GM19193 (cell line): ENCODE data around the gene FAAP100.

Experiments used
- POLR2A ChIP-seq: IDR thresholded peaks from 4 replicates; pipeline ENCODE4 v1.6.1; 2011; ENCODE audit not compliant: insufficient read depth, insufficient read length; ENCODE audit errors: extremely low read depth

Gene FAAP100

GRCh38 chr17:81517339-81518112 lies 34.6 kb downstream of the FAAP100 start:
- peak; percentile 62 for TF ChIP-seq POLR2A

GRCh38 chr17:81517009-81517338 lies 35.2 kb downstream of the FAAP100 start:
- no peak for TF ChIP-seq POLR2A

- no peak for TF ChIP-seq POLR2A
Observed at GRCh38 chr17:81516439-81516838, 35.7 kb downstream of the FAAP100 start.

DNA sequence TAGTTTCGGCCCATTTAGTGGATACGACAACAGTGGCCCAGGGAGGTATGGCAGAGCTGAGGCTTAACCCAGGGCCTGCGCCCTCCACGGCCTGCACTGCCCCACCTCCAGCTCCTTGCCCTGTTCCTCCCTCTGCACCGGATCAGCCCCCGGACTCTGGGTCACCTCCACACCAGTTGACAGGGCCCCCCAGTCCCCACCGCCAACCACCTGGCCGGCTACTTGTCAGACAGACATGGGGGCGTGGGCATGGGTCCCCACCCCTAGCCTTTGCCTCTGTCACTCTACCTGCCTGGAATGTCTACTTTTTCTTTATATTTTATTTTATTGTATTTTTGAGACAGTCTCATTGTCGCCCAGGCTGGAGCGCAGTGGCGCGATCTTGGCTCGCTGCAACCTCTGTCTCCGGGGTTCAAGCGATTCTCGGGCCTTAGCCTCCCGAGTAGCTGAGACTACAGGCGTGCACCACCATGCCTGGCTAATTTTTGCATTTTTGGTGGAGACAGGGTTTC lies 36.6 kb downstream of the FAAP100 start:
- no peak for TF ChIP-seq POLR2A

DNA sequence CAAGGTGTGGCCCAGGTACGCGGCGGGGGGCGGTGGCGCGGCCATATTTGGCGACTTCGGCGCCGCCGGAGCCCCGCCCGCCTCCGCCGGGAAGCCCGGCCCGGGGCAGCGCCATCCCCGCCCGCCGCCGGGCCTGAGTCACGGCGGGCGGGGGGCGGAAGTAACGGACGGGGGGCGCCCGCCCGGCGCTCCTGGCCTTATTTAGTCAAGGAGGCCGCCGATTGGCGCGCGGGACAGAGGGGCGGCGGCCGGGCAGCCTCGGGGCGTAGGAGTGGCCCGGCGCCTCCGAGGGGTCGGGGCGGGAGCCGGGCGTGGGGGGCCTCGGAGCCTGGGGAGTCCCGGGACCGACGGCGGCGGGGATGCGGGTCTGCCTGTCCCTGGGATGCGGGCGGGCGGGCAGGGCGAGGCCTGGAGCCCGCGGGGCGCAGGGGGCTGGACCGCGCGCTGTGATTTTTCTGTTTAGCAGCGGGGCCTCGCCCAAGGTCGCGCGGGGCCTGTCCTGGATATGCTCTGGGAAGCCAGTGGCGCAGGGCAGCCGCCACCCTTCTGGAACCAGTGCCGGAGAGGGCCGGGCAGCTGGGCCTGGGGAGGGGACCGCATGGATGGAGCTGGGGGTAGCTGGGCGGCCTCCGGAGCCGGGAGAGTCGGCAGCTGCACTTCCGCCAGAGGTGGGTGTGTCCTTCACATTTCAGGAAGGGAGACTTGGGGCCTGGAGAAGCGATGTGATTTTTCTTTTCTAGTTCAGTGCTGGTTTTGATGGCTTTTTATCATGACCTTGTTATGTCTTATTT lies 37.2 kb downstream of the FAAP100 start:
- peak; percentile 54 for TF ChIP-seq POLR2A

GRCh38 chr17:81514489-81514738 lies 37.7 kb downstream of the FAAP100 start:
- peak; percentile 5 for TF ChIP-seq POLR2A

GRCh38 chr17:81513753-81514488 lies 38.2 kb downstream of the FAAP100 start:
- TF ChIP-seq POLR2A: no peak

DNA sequence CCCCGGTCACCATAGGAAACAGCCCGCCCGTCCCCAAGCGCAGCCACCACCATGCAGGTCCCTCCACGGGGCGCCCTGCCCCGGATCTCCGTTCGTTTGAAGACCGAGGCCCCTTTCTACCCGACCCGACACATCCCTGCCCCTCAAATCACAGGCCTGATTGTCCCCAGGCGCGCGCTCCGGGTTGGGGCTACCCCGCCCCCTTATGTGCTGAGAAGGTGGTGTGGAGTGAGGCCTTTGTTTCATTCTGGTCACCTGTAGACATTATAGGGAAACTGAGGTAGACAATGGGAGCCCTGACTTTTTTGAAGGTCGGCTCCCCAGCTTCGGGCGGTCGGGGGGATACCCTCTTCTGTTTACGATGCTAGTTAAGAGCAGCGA lies 38.8 kb downstream of the FAAP100 start:
- TF ChIP-seq POLR2A: peak; percentile 76

DNA sequence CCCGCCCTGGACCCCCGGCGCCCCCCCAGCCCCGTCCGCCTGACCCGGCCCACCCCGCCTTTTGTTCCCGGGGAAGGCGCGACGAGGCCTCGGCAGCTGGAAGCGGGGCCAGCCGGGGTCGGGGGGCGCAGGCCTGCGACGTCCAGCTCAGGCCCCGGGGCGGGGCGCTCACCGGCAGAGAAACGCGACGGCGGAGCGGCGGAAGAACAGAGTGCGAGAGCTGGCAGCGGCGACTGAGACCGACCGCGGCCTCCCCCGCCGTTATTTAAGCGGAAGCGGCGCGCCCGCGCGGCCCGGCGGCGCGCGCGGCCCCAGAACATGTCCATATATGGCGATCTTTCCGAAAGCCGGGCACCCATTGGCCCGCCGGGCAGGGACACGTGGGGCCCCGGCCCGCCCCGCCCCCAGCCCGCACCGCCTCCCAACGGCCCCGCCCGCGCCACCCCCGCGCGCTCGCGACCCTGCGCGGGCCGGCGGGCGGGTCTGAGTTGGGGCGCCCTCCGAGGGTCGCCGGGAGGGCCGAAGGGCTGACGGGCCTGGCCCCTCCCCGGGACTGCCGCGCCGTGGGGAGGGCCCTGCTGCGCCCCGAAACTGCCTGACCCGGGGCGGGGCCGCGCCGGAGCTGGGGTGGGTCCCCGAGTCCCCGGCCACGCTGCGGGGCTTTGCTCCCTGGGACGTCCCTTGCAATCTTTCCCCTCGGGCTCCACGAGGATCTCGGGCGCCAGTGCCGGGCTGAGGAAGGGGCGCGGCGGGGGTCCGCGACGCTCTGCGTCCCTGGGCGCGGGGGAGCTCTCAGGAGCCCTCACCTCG lies 39.4 kb downstream of the FAAP100 start, which contains the start of gene ACTG1:
Gene ACTG1 (minus strand): TSS at position 238 of the 810 bp plus-strand sequence. CDS start 445 bp downstream, outside the sequence.
- TF ChIP-seq POLR2A: peak; percentile 99

GRCh38 chr17:81511804-81512561 lies 40.2 kb downstream of the FAAP100 start:
- no peak for TF ChIP-seq POLR2A

DNA sequence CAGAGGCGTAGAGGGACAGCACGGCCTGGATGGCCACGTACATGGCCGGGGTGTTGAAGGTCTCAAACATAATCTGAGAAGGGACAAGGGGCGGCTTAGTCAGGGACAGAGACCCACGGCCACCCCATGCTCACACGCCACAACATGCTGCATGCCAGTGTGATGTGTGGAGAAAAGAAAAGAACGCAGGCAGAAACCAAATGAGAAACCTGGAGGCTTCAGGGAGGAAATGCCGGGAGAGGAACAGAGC lies 40.7 kb downstream of the FAAP100 start:
- TF ChIP-seq POLR2A: no peak

- TF ChIP-seq POLR2A: no peak
Observed at GRCh38 chr17:81510785-81511553, 41.2 kb downstream of the FAAP100 start.

- no peak for TF ChIP-seq POLR2A
Observed at GRCh38 chr17:81509972-81510784, 42.0 kb downstream of the FAAP100 start.
